HepG2 (cell line): ENCODE data around the gene ARHGAP21. TPM values are rescaled to one million over a fixed set of nuclear protein-coding genes. Genes with fewer than 3 reads are reported as not detected.

Experiments used
- ATAC-seq: fragments of 200-7000 bp; cut with Tn5 transposase; 3 replicates; pipeline ENCODE4 v1.9.1; 2020; ENCODE audit warnings: mild to moderate bottlenecking, moderate library complexity
- BruUV-seq: library from RNA; stranded (reverse); fragments of 400-500 nt; replicated peaks from 2 replicates; lab custom pipeline; 2021; lab: Mats Ljungman, UMichigan
- CTCF ChIA-PET: fragments of 300-600 bp; formaldehyde crosslinking; extraction: SDS; loops from one replicate; lab custom pipeline; 2021; ENCODE audit warnings: low total read pairs, inconsistent platforms, low intra/inter-chr PET ratio; lab: Yijun Ruan, JAX
- POLR2A ChIA-PET: fragments of 350-600 bp; sonication (Branson Sonifier 250); formaldehyde crosslinking; loops from one replicate; lab custom pipeline; 2020; ENCODE audit warnings: antibody characterized with exemption, inconsistent platforms; lab: Yijun Ruan, JAX
- DNase-seq: peaks from one replicate; pipeline ENCODE4 v3.0.0-alpha.2; 2015; ENCODE audit warnings: low spot score
- FAIRE-seq: peaks from 3 replicates; lab custom pipeline; 2011; peaks lifted over from hg19 to GRCh38; lab: Jason Lieb, UNC
- H2AFZ ChIP-seq: one replicate; pipeline ENCODE4 v1.6.1; 2011; ENCODE audit warnings: low read length, inconsistent platforms
- H3K27ac ChIP-seq: fragments of 300-600 bp; 3 replicates; pipeline ENCODE4 v1.8.0; 2011; ENCODE audit warnings: mixed run types, mild to moderate bottlenecking, mixed read lengths, low read length, inconsistent platforms; ENCODE audit not compliant: insufficient read depth; ENCODE audit errors: extremely low read length
- H3K27me3 ChIP-seq, 2 experiments: fragments of 200-600 bp in 1 of 2; 2 replicates in 1 of 2; 3 replicates in 1 of 2; pipeline versions ENCODE4 v1.6.0 to v1.8.0; 2011; ENCODE audit warnings: low read length in 2 of 2, mild to moderate bottlenecking in 2 of 2, moderate library complexity in 2 of 2, inconsistent platforms in 1 of 2; ENCODE audit not compliant: insufficient read depth in 2 of 2, control insufficient read depth in 1 of 2
- H3K36me3 ChIP-seq, 2 experiments: fragments of 200-600 bp in 1 of 2; replicated peaks in 1 of 2; 2 replicates in 1 of 2; 3 replicates in 1 of 2; pipeline versions ENCODE4 v1.5.1 to v1.8.0; 2011; ENCODE audit warnings: low read length in 2 of 2, inconsistent platforms in 1 of 2; ENCODE audit not compliant: insufficient read depth in 2 of 2, control insufficient read depth in 1 of 2
- H3K4me1 ChIP-seq: 2 replicates; pipeline ENCODE4 v1.5.1; 2012; ENCODE audit warnings: low read length, inconsistent platforms; ENCODE audit not compliant: insufficient read depth
- H3K4me2 ChIP-seq: 2 replicates; pipeline ENCODE4 v1.6.0; 2011; ENCODE audit warnings: low read depth, low read length, inconsistent platforms
- H3K4me3 ChIP-seq, 3 experiments: fragments of 200-600 bp in 1 of 3; sonication (generic), shearing (Covaris generic) in 1 of 3; replicated peaks in 1 of 3; 2 replicates each; pipeline ENCODE4 v1.5.1; 2011 to 2016; ENCODE audit warnings: low read length in 3 of 3, inconsistent platforms in 2 of 3, low read depth in 2 of 3, mild to moderate bottlenecking in 2 of 3, control low read depth in 1 of 3, mixed read lengths in 1 of 3; ENCODE audit not compliant: insufficient read depth in 1 of 3
- H3K79me2 ChIP-seq: one replicate; pipeline ENCODE4 v1.6.1; 2011; ENCODE audit warnings: low read length, inconsistent platforms; ENCODE audit not compliant: insufficient read depth
- H3K9ac ChIP-seq: 2 replicates; pipeline ENCODE4 v1.6.0; 2011; ENCODE audit warnings: mild to moderate bottlenecking, low read depth, low read length, inconsistent platforms; ENCODE audit not compliant: insufficient read depth
- H3K9me3 ChIP-seq: 2 replicates; pipeline ENCODE4 v1.5.1; 2012; ENCODE audit warnings: mild to moderate bottlenecking, low read length
- H4K20me1 ChIP-seq: 2 replicates; pipeline ENCODE4 v1.6.0; 2011; ENCODE audit warnings: inconsistent platforms, mild to moderate bottlenecking, low read length, moderate library complexity; ENCODE audit not compliant: insufficient read depth
- GLI4 ChIP-seq: sonication (generic); formaldehyde crosslinking; IDR thresholded peaks from 2 replicates; pipeline ENCODE4 v1.5.1; 2020; ENCODE audit warnings: missing genetic modification reagents, mild to moderate bottlenecking, moderate library complexity, borderline replicate concordance
- RBM22 ChIP-seq: fragments of 200-400 bp; formaldehyde crosslinking; optimal IDR thresholded peaks from 2 replicates; pipeline ENCODE3; 2017; ENCODE audit warnings: mild to moderate bottlenecking, low read length, moderate library complexity
- TBX2 ChIP-seq: sonication (generic); formaldehyde crosslinking; IDR thresholded peaks from 2 replicates; pipeline ENCODE4 v1.5.0; 2020; ENCODE audit warnings: missing genetic modification reagents, mild to moderate bottlenecking, borderline replicate concordance
- TEAD2 ChIP-seq: sonication (generic); formaldehyde crosslinking; IDR thresholded peaks from 2 replicates; pipeline ENCODE4 v1.9.0; 2021; ENCODE audit warnings: missing genetic modification reagents
- TP53 ChIP-seq: sonication (generic); formaldehyde crosslinking; conservative IDR thresholded peaks from 2 replicates; pipeline ENCODE4 v1.4.0; 2020; ENCODE audit warnings: missing genetic modification reagents
- ZFP36L1 ChIP-seq: sonication (generic); formaldehyde crosslinking; IDR thresholded peaks from 2 replicates; pipeline ENCODE4 v1.8.0; 2022; ENCODE audit warnings: mild to moderate bottlenecking, missing genetic modification reagents, moderate library complexity
- WGBS: methylation state at CpG from one replicate; pipeline ENCODE4 v1.1.6; 2017; ENCODE audit warnings: low lambda C conversion rate; 5-methylcytosine and 5-hydroxymethylcytosine counted together
- in situ Hi-C: cut with HindIII; loops from 2 replicates; pipeline ENCODE4 v1.10.0; 2017; ENCODE audit warnings: low pct_unique_long_range_greater_than_20kb; ENCODE audit not compliant: extremely low pct_ligation_motif_present
- intact Hi-C: fragments of 100-400 bp; cut with micrococcal nuclease; formaldehyde crosslinking; loops from one replicate; pipeline ENCODE4 v1.10.0; 2022; ENCODE audit not compliant: unreplicated experiment
- polyA plus RNA-seq, 8 experiments: library from polyadenylated mRNA; depleted of rRNA in 3 of 8; stranded (reverse) in 7 of 8; unstranded in 1 of 8; fragments of >200 nt; fragmentation: Illumina TruSeq in 4 of 8; extraction: Trizol in 4 of 8; gene quantifications; 2 replicates each; pipeline versions ENCODE4 v1.2.1 to v1.2.3, GENCODE V29; 2011 to 2016; ENCODE audit warnings: low read depth in 4 of 8, missing spikeins in 1 of 8, mixed read lengths in 1 of 8; ENCODE audit not compliant: insufficient read depth in 1 of 8
- total RNA-seq, 5 experiments: library from RNA; depleted of rRNA; stranded (reverse); fragments of >200 nt; fragmentation: Illumina TruSeq; extraction: Trizol; gene quantifications; 2 replicates each; pipeline ENCODE4 v1.2.3, GENCODE V29; 2016; ENCODE audit warnings: low read depth in 1 of 5
- TF ChIP-seq, protein P1 (sequence below): sonication (generic); formaldehyde crosslinking; IDR thresholded peaks from 2 replicates; pipeline ENCODE4 v1.4.0; 2020; ENCODE audit warnings: missing genetic modification reagents, borderline replicate concordance

Gene ARHGAP21
- total and polyA plus RNA-seq, 2 of the 13 experiments (the other 11 are each of a cell fraction or from before 2014, with no cell fraction given): 23.9 to 26.6 TPM

DNA sequence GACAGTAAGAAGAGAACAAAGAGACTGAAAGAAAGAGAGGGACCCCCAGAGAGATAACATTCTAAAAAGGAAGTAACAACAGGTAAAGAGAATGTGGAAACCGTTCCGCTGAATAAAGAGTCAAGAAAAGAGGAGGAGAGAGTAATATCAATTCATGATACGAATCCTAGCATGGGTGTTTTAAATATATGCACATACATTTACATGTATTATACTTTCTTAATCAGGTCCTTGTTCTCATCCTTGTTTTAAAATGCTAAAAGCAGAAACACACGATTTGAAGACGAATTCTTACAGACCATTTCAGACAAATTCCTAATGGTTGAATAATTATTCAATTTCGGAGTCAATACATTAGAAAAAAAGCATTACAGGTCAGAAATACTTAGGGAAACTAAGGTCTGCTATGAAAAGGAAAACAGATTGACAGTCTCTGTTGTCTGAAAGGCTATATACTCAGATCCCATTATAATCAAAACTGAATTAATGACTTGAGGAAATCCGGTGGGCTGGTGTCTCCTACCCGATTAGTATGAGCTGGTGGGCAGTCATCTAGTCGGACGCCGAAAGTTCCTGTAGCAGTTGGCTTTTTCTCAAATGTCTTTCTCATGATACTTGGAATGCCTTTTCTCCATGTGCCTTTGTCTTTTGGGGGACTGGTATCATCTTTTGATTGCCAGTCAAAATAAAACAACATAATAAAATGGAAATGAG is 127.3 kb downstream of the ARHGAP21 start:
- no TSS peak for BruUV-seq
- no peak overlapping the region for H3K4me2 ChIP-seq
- no peaks in the 10 kb centered on the region for H3K4me1 ChIP-seq
- 98% methylated on average over 11 of the region's 11 CpGs for WGBS
- H4K20me1 ChIP-seq: no peaks in the 10 kb centered on the region
- DNase-seq (no peak), FAIRE-seq (no peak), ATAC-seq (no peak)
- no peaks in the 10 kb centered on the region for H3K27me3 ChIP-seq
- in situ Hi-C loops: no loop called here
- H3K36me3 ChIP-seq: peaks cover 12 to 74% of the 10 kb centered on the region in 2 experiments
- H3K9me3 ChIP-seq: no peaks in the 10 kb centered on the region
- TF ChIP-seq TEAD2 (CRISPR knock-in tag) (no peak), TP53 (CRISPR knock-in tag) (no peak), ZFP36L1 (CRISPR knock-in tag) (no peak), TBX2 (CRISPR knock-in tag) (no peak), RBM22 (no peak), GLI4 (no peak)
- TF ChIP-seq, protein P1, sequence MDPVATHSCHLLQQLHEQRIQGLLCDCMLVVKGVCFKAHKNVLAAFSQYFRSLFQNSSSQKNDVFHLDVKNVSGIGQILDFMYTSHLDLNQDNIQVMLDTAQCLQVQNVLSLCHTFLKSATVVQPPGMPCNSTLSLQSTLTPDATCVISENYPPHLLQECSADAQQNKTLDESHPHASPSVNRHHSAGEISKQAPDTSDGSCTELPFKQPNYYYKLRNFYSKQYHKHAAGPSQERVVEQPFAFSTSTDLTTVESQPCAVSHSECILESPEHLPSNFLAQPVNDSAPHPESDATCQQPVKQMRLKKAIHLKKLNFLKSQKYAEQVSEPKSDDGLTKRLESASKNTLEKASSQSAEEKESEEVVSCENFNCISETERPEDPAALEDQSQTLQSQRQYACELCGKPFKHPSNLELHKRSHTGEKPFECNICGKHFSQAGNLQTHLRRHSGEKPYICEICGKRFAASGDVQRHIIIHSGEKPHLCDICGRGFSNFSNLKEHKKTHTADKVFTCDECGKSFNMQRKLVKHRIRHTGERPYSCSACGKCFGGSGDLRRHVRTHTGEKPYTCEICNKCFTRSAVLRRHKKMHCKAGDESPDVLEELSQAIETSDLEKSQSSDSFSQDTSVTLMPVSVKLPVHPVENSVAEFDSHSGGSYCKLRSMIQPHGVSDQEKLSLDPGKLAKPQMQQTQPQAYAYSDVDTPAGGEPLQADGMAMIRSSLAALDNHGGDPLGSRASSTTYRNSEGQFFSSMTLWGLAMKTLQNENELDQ (CRISPR knock-in tag): no peak
- H3K79me2 ChIP-seq: no peaks in the 10 kb centered on the region
- no peak overlapping the region for H3K27ac ChIP-seq
- ChIA-PET POLR2A (no interaction called here), CTCF (no interaction called here)
- no peak overlapping the region for H3K9ac ChIP-seq
- H2AFZ ChIP-seq: no peak overlapping the region
- intact Hi-C loops: no loop called here
- no peak overlapping the region for H3K4me3 ChIP-seq
